CD4-positive, alpha-beta memory T cell (primary cell): ENCODE measurements around the gene CROCC2. TPM values are rescaled to one million over a fixed set of nuclear protein-coding genes. Genes with fewer than 3 reads are reported as not detected.

Experiments used
- CTCF ChIA-PET: fragments of 350-600 bp; sonication (Branson Sonifier 250); formaldehyde crosslinking; loops from one replicate; lab custom pipeline; 2021; ENCODE audit warnings: inconsistent platforms; ENCODE audit not compliant: partially characterized antibody; lab: Charles Lee
- POLR2A ChIA-PET: fragments of 350-600 bp; sonication (Branson Sonifier 250); formaldehyde crosslinking; loops from one replicate; lab custom pipeline; 2021; ENCODE audit not compliant: partially characterized antibody; lab: Charles Lee
- DNase-seq, 5 donors: peaks; one replicate each; pipeline versions ENCODE4 v3.0.0 to v3.0.0-alpha.2; 2020 to 2022; ENCODE audit warnings: mixed read lengths in 1 of 5
- H3K27ac ChIP-seq: one replicate; pipeline ENCODE4 v1.7.0; 2013; ENCODE audit warnings: low read depth, low read length
- H3K27me3 ChIP-seq: 2 replicates; pipeline ENCODE4 v1.7.0; 2013; ENCODE audit warnings: mild to moderate bottlenecking, low read length, moderate library complexity; ENCODE audit not compliant: insufficient read depth
- H3K36me3 ChIP-seq: 2 replicates; pipeline ENCODE4 v1.7.0; 2013; ENCODE audit warnings: mild to moderate bottlenecking, low read length, moderate library complexity; ENCODE audit not compliant: insufficient read depth
- H3K4me1 ChIP-seq: 2 replicates; pipeline ENCODE4 v1.7.0; 2013; ENCODE audit warnings: mild to moderate bottlenecking, low read length, moderate library complexity; ENCODE audit not compliant: insufficient read depth
- H3K4me3 ChIP-seq, 2 donors: one replicate each; pipeline ENCODE4 v1.7.0; 2013; ENCODE audit warnings: low read length in 2 of 2, mild to moderate bottlenecking in 1 of 2
- H3K9me3 ChIP-seq, 2 donors: one replicate each; pipeline ENCODE4 v1.7.0; 2013; ENCODE audit warnings: low read length in 2 of 2, control low read depth in 1 of 2; ENCODE audit not compliant: control insufficient read depth in 1 of 2
- H3K27ac Mint-ChIP-seq, 7 donors: one replicate each; pipeline ENCODE4 v1.8.0; 2020 to 2021; ENCODE audit warnings: mixed read lengths in 7 of 7, mild to moderate bottlenecking in 6 of 7, inconsistent platforms in 3 of 7, moderate library complexity in 3 of 7
- H3K27me3 Mint-ChIP-seq, 2 donors: one replicate each; pipeline ENCODE4 v1.8.0; 2020 to 2021; ENCODE audit warnings: mixed read lengths in 2 of 2
- H3K36me3 Mint-ChIP-seq, 2 donors: one replicate each; pipeline ENCODE4 v1.8.0; 2020 to 2021; ENCODE audit warnings: mixed read lengths in 2 of 2, inconsistent platforms in 1 of 2, mild to moderate bottlenecking in 1 of 2
- H3K4me1 Mint-ChIP-seq, 4 donors: one replicate each; pipeline ENCODE4 v1.8.0; 2020 to 2021; ENCODE audit warnings: mixed read lengths in 4 of 4, mild to moderate bottlenecking in 1 of 4
- H3K4me3 Mint-ChIP-seq, 8 donors: one replicate each; pipeline ENCODE4 v1.8.0; 2020 to 2021; ENCODE audit warnings: mixed read lengths in 8 of 8, mild to moderate bottlenecking in 7 of 8, moderate library complexity in 6 of 8, inconsistent platforms in 3 of 8
- H3K9me3 Mint-ChIP-seq, 8 donors: one replicate each; pipeline ENCODE4 v1.8.0; 2020 to 2021; ENCODE audit warnings: mixed read lengths in 8 of 8, mild to moderate bottlenecking in 5 of 8, inconsistent platforms in 3 of 8, moderate library complexity in 1 of 8
- intact Hi-C: fragments of 100-400 bp; cut with micrococcal nuclease; formaldehyde crosslinking; loops from one replicate; pipeline ENCODE4 v1.15.1; 2023
- polyA plus RNA-seq, 2 donors: library from polyadenylated mRNA; unstranded; fragments of 300-500 nt; fragmentation: Illumina TruSeq; gene quantifications; one replicate each; pipeline ENCODE4 v1.2.3, GENCODE V29; 2021
- total RNA-seq, 2 experiments: library from RNA; stranded (reverse); gene quantifications; one replicate each; pipeline ENCODE4 v1.2.3, GENCODE V29; 2021

Gene CROCC2
- total and polyA plus RNA-seq, 4 experiments from 2014 or later, result not detected

DNA sequence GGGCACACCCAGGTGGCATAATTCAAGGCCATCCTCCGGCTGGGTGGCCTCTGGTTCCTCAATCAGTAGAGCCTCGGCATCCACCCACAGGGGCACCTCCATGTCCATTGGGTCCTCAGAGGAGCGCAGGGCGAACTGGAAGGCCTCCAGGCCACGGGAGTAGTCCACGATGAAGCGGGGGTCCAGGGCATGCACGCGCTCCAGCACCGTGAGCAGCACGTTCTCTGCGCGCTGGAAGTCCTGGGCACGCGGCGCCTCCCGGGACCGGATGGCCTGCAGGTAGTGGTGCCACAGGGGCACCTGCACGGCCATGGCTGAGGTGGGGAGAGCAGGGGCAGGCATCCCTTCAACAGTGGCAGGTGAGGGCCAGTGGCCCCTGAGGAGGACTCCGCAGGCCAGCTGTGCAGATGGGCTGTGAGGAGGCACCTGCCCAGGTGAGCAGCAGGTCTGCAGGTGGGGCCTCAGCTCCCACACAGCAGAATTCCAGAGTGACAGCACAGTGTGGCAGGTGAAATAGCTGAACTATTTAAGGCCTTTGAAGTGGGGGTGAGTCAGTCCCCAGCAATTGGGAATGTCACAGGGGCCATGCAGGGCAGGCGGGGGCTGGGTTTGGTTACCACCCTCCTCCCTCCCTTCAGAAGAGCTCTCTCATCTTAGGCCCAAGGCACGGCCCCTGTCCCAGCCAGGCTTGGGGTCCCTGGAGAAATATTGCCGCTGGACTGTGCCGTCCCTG lies 10.3 kb upstream of the CROCC2 start, which contains the start of gene MAB21L4:
TSS of gene MAB21L4 (minus strand) at position 501 of the 733 bp plus-strand sequence. CDS start at position 342, 159 bp downstream.
- POLR2A ChIA-PET, result no interaction called here
- no peak within 1 kb of the TSS for H3K27ac ChIP-seq
- Mint-ChIP-seq H3K27me3 (no peaks in the 10 kb centered on the region), H3K36me3 (no peaks in the 10 kb centered on the region), H3K27ac (no peak within 1 kb of the TSS), H3K4me3 (no peak within 1 kb of the TSS), H3K4me1 (no peaks in the 10 kb centered on the region), H3K9me3 (no peaks in the 10 kb centered on the region)
- H3K36me3 ChIP-seq, result no peaks in the 10 kb centered on the region
- H3K4me1 ChIP-seq, result no peaks in the 10 kb centered on the region
- no peak within 1 kb of the TSS for H3K4me3 ChIP-seq
- H3K27me3 ChIP-seq, result no peaks in the 10 kb centered on the region
- no peak for DNase-seq
- intact Hi-C loops, result no loop called here
- CTCF ChIA-PET, result no interaction called here
- H3K9me3 ChIP-seq, result no peaks in the 10 kb centered on the region

DNA sequence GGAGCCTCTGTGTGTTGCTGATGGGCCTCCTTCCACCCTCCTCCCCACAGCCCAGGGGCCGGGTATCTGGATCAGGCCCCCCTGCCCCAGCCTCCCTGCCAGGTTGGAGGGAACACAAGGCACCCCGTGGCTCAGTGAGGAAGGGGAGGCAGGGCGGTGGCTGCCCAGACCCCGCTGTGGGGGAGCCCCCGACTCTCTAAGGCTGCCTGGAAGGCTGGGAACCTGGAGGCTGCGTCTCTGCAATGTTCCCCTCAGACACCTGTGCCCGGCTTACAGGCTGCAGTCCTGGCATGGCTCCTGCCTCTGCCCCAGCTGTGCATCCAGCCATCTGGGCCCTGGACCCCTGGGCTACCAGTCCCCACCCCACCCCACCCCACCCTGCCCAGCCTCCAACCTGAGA lies 9.7 kb upstream of the CROCC2 start:
- no peak overlapping the region for H3K27ac ChIP-seq
- no peak overlapping the region for H3K4me3 ChIP-seq
- ChIA-PET POLR2A (no interaction called here), CTCF (no interaction called here)
- no peak for DNase-seq
- Mint-ChIP-seq H3K9me3 (peaks cover 0 to under 1% (median 0%) of the 10 kb centered on the region in 8 donors), H3K4me3 (no peak overlapping the region), H3K36me3 (no peaks in the 10 kb centered on the region), H3K27me3 (no peaks in the 10 kb centered on the region), H3K27ac (no peak overlapping the region), H3K4me1 (no peaks in the 10 kb centered on the region)
- H3K36me3 ChIP-seq, result no peaks in the 10 kb centered on the region
- no peaks in the 10 kb centered on the region for H3K4me1 ChIP-seq
- intact Hi-C loops, result no loop called here
- H3K9me3 ChIP-seq, result no peaks in the 10 kb centered on the region
- no peaks in the 10 kb centered on the region for H3K27me3 ChIP-seq

DNA sequence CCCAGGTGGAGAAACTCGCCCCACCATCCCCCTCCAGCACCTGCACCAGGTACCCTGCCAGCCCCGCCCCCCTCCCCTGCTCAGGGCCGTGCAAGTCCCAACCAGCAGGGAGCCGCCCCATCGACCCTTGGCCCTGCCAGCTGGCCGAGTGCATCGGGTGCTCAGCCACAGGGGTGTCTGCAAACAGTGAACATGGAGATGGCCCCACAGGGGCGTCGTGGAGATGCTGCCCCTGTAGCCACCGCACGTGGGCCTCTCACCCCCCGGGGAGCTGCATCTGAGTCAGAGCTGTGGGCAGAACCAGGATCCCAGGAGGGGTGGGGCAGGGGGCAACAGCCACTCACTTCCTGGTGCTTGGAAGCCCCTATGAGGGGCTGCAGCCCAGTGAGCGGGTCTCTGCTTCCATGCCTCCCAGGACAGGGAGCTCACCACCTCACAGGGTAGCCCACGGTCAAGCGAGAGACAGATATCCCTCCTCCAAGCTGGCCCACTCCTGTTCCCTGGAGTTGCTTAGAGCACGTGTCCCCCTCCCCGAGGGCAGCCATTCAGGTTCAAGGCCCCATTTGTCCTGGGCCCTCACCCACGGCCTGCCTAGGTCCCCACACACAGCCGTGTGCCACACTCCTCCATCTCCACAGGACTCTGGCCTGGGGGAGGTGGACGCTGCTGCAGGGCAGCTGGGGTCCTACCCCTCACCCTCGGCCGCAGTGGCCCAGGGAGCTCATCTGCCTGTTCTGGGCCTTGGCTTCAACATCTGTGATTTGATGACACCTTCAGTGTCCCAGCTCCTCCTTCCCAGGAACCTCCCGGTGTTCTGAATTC lies 9.1 kb upstream of the CROCC2 start:
- no peaks in the 10 kb centered on the region for H3K27me3 Mint-ChIP-seq
- H3K27me3 ChIP-seq, result no peaks in the 10 kb centered on the region
- CTCF ChIA-PET, result no interaction called here
- no peaks in the 10 kb centered on the region for H3K36me3 ChIP-seq
- peaks cover 0 to 6% (median 0%) of the 10 kb centered on the region in 8 donors for H3K9me3 Mint-ChIP-seq
- no peak overlapping the region for H3K4me3 ChIP-seq
- H3K36me3 Mint-ChIP-seq, result no peaks in the 10 kb centered on the region
- POLR2A ChIA-PET, result no interaction called here
- H3K4me1 ChIP-seq, result no peaks in the 10 kb centered on the region
- intact Hi-C loops, result no loop called here
- H3K27ac ChIP-seq, result no peak overlapping the region
- H3K4me3 Mint-ChIP-seq, result no peak overlapping the region
- no peak for DNase-seq
- H3K9me3 ChIP-seq, result no peaks in the 10 kb centered on the region
- H3K4me1 Mint-ChIP-seq, result no peaks in the 10 kb centered on the region
- H3K27ac Mint-ChIP-seq, result no peak overlapping the region

DNA sequence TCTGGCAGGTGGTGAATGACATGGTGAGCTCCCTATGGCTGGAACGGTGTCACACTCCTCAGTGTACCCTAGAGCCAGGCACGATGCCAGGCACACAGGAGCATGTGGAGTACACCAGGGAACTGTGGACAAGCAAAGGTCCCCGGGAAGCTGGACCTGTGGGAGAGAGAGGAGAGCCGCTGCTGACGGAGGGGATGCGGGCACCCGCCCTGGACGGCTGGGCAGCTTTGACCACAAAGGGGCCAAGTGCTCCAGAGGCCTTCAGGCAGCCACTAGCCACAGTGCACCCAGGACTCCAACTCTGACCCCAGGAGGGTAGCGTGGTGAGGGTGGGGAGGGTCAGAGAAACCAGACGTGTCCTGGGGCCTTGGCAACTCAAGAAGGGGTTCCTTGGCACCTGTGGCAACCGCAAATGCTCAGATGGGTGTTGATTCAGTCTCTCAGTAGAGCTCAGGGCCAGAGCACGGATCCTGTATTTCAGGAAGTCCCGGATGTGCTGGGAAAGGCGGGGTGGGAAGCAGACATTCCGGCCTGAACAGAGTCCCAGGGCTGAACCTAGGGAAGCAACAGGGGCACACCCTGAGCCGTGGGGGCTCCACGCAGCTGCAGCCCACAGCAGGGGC lies 7.9 kb upstream of the CROCC2 start:
- CTCF ChIA-PET, result no interaction called here
- Mint-ChIP-seq H3K27me3 (no peaks in the 10 kb centered on the region), H3K4me3 (no peak overlapping the region)

GRCh38 chr2:240898731-240899467 lies 7.2 kb upstream of the CROCC2 start:
- Mint-ChIP-seq H3K27ac (peak overlapping the region in 1 of 7 donors; percentile 61), H3K4me1 (no peaks in the 10 kb centered on the region), H3K9me3 (peaks cover 0 to 6% (median 0%) of the 10 kb centered on the region in 8 donors), H3K36me3 (no peaks in the 10 kb centered on the region), H3K4me3 (no peak overlapping the region), H3K27me3 (no peaks in the 10 kb centered on the region)
- Histone ChIP-seq H3K27ac (no peak overlapping the region), H3K27me3 (no peaks in the 10 kb centered on the region), H3K4me3 (no peak overlapping the region), H3K4me1 (no peaks in the 10 kb centered on the region), H3K9me3 (no peaks in the 10 kb centered on the region), H3K36me3 (no peaks in the 10 kb centered on the region)
- ChIA-PET POLR2A (no interaction called here), CTCF (no interaction called here)
- intact Hi-C loops, result no loop called here
- DNase-seq, result no peak

More for the DNA sequence above, 7.9 kb upstream of the CROCC2 start:
- no peaks in the 10 kb centered on the region for H3K27me3 ChIP-seq
- H3K4me1 ChIP-seq, result no peaks in the 10 kb centered on the region
- H3K4me1 Mint-ChIP-seq, result no peaks in the 10 kb centered on the region
- H3K9me3 Mint-ChIP-seq, result peaks cover 0 to 6% (median 0%) of the 10 kb centered on the region in 8 donors
- no peak overlapping the region for H3K27ac Mint-ChIP-seq
- no peak overlapping the region for H3K4me3 ChIP-seq
- intact Hi-C loops, result no loop called here
- no peaks in the 10 kb centered on the region for H3K36me3 Mint-ChIP-seq
- no peak for DNase-seq
- H3K36me3 ChIP-seq, result no peaks in the 10 kb centered on the region
- POLR2A ChIA-PET, result no interaction called here
- H3K9me3 ChIP-seq, result no peaks in the 10 kb centered on the region
- no peak overlapping the region for H3K27ac ChIP-seq

DNA sequence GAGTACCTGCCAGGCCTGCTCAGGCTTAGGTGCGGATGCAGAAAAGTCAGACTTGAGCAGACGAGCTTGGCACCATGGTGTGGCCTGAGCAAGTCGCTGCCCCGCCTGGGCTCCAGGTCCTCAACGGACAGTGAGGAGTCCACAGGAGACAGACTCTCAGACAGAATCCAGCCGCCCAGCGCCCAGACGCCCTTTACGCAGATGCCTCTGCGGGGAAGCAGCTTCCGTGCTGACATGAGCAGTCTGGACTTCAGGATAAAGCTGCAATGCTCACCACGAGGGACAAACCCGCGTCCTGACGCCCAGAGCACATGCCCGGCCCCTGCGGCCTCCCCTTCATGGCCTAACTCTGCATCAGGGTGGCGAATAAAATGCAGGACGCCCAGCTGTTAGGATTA lies 6.7 kb upstream of the CROCC2 start:
- Histone ChIP-seq H3K4me3 (no peak overlapping the region), H3K27me3 (no peaks in the 10 kb centered on the region), H3K27ac (no peak overlapping the region), H3K4me1 (no peaks in the 10 kb centered on the region), H3K36me3 (no peaks in the 10 kb centered on the region), H3K9me3 (no peaks in the 10 kb centered on the region)
- ChIA-PET CTCF (no interaction called here), POLR2A (no interaction called here)
- H3K9me3 Mint-ChIP-seq, result peaks cover 0 to 6% (median 0%) of the 10 kb centered on the region in 8 donors
- no peak for DNase-seq
- intact Hi-C loops, result no loop called here
- no peak overlapping the region for H3K4me3 Mint-ChIP-seq
- H3K27ac Mint-ChIP-seq, result no peak overlapping the region
- H3K27me3 Mint-ChIP-seq, result no peaks in the 10 kb centered on the region
- no peaks in the 10 kb centered on the region for H3K4me1 Mint-ChIP-seq
- H3K36me3 Mint-ChIP-seq, result no peaks in the 10 kb centered on the region
